Activated T-cell treated with anti-CD3 and anti-CD28 coated beads for 24 hours (primary cell): ENCODE results near the gene NENF.
"Not testable (repeated sequence)": the region's sequence is repeated elsewhere in the genome, so short reads cannot be mapped to it uniquely, and the experiment has no call there.

Experiments used
- DNase-seq: peaks from one replicate; pipeline ENCODE4 v3.0.0-alpha.2; 2020; ENCODE audit warnings: low read depth

NENF gene

GRCh38 chr1:212460376-212460775 lies 27.7 kb downstream of the NENF start:
- DNase-seq: no peak

GRCh38 chr1:212461916-212462660 lies 29.4 kb downstream of the NENF start:
- DNase-seq: no peak

- DNase-seq: no peak
Measured at GRCh38 chr1:212463565-212464285, 31.0 kb downstream of the NENF start.

- DNase-seq: no peak
Measured at GRCh38 chr1:212465311-212465710, 32.6 kb downstream of the NENF start.

GRCh38 chr1:212466437-212466836 lies 33.7 kb downstream of the NENF start:
- DNase-seq: no peak

GRCh38 chr1:212466898-212467650 lies 34.4 kb downstream of the NENF start:
- no peak for DNase-seq

- DNase-seq: no peak
Measured at GRCh38 chr1:212467843-212468482, 35.2 kb downstream of the NENF start.

- DNase-seq: no peak
Measured at GRCh38 chr1:212470059-212470458, 37.3 kb downstream of the NENF start.

- DNase-seq: no peak
Measured at GRCh38 chr1:212471286-212471685, 38.6 kb downstream of the NENF start.

GRCh38 chr1:212471891-212472675 lies 39.4 kb downstream of the NENF start:
- no peak for DNase-seq

GRCh38 chr1:212473729-212474128 lies 41.0 kb downstream of the NENF start:
- no peak for DNase-seq

GRCh38 chr1:212475151-212475550 lies 42.4 kb downstream of the NENF start:
- no peak for DNase-seq

GRCh38 chr1:212475831-212476230 lies 43.1 kb downstream of the NENF start:
- not testable (repeated sequence) for DNase-seq

GRCh38 chr1:212477014-212477679 lies 44.4 kb downstream of the NENF start:
- peak; percentile 74 for DNase-seq

GRCh38 chr1:212477680-212478466 lies 45.2 kb downstream of the NENF start:
- DNase-seq: no peak

- DNase-seq: no peak
Measured at GRCh38 chr1:212478467-212479025, 45.8 kb downstream of the NENF start.

GRCh38 chr1:212479188-212479587 lies 46.5 kb downstream of the NENF start:
- DNase-seq: no peak

GRCh38 chr1:212480711-212481437 lies 48.2 kb downstream of the NENF start:
- DNase-seq: not testable (repeated sequence)

GRCh38 chr1:212481438-212481767 lies 48.7 kb downstream of the NENF start:
- DNase-seq: no peak
